Cardiac muscle cell (in vitro differentiated cells and primary cell): ENCODE results near the gene USP28. TPM values are rescaled to one million over a fixed set of nuclear protein-coding genes. Genes with fewer than 3 reads are reported as not detected.
"Not testable (repeated sequence)": the region's sequence is repeated elsewhere in the genome, so short reads cannot be mapped to it uniquely, and the experiment has no call there.

Source experiments
- DNase-seq, 2 donors: peaks; one replicate each; pipeline versions ENCODE4 v3.0.0 to v3.0.0-alpha.2; 2010 to 2017; ENCODE audit warnings: low read depth in 1 of 2, low spot score in 1 of 2
- H3K27ac ChIP-seq: fragments of 200-600 bp; sonication (generic); 2 replicates; pipeline ENCODE4 v1.5.1; 2016
- H3K27me3 ChIP-seq: fragments of 200-600 bp; sonication (generic); 2 replicates; pipeline ENCODE4 v1.6.0; 2016; ENCODE audit warnings: control low read depth
- H3K36me3 ChIP-seq: fragments of 200-600 bp; sonication (generic); 2 replicates; pipeline ENCODE4 v1.5.1; 2016; ENCODE audit warnings: control low read depth
- H3K4me1 ChIP-seq: fragments of 200-600 bp; sonication (generic); 2 replicates; pipeline ENCODE4 v1.8.1; 2017; ENCODE audit warnings: low read depth, mild to moderate bottlenecking, mixed run types
- H3K4me3 ChIP-seq: fragments of 200-600 bp; sonication (generic); 2 replicates; pipeline ENCODE4 v1.5.1; 2016; ENCODE audit warnings: mild to moderate bottlenecking
- H3K9me3 ChIP-seq: fragments of 200-600 bp; sonication (generic); 2 replicates; pipeline ENCODE4 v1.5.1; 2017; ENCODE audit warnings: low read depth, mild to moderate bottlenecking, control low read depth
- CTCF ChIP-seq: IDR thresholded peaks from 2 replicates; pipeline ENCODE4 v1.5.1; 2012; ENCODE audit warnings: low read depth, mild to moderate bottlenecking, low read length
- polyA plus RNA-seq: library from polyadenylated mRNA; unstranded; fragments of >200 nt; fragmentation: Nextera tagmentation; extraction: Ambion mirVana; gene quantifications from 2 replicates; pipeline ENCODE4 v1.2.1, GENCODE V29; 2016
- total RNA-seq: library from RNA; depleted of rRNA; stranded (reverse); fragments of >200 nt; gene quantifications from 2 replicates; pipeline ENCODE4 v1.2.3, GENCODE V29; 2016

USP28 gene
- total and polyA plus RNA-seq, 2 experiments from 2014 or later = 99.2 to 148 TPM

- no peak for TF ChIP-seq CTCF
- H3K27ac ChIP-seq = peak overlapping the region; percentile 74
- H3K36me3 ChIP-seq = peaks cover 5% of the 10 kb centered on the region
- H3K27me3 ChIP-seq = peaks cover 11% of the 10 kb centered on the region
- peaks cover 4% of the 10 kb centered on the region for H3K4me1 ChIP-seq
- H3K4me3 ChIP-seq = peak overlapping the region; percentile 93
- DNase-seq = peak; percentile 19 to 41
- H3K9me3 ChIP-seq = no peaks in the 10 kb centered on the region
These were observed 102.3 kb downstream of the USP28 start for GRCh38 chr11:113773092-113773415.

- Histone ChIP-seq H3K27me3 (peaks cover 11% of the 10 kb centered on the region), H3K4me1 (no peaks in the 10 kb centered on the region), H3K36me3 (peaks cover 5% of the 10 kb centered on the region), H3K4me3 (no peak overlapping the region), H3K9me3 (no peaks in the 10 kb centered on the region), H3K27ac (no peak overlapping the region)
- DNase-seq = no peak
- TF ChIP-seq CTCF = no peak
These were observed 103.4 kb downstream of the USP28 start for GRCh38 chr11:113771964-113772363.

- Histone ChIP-seq H3K36me3 (peaks cover 19% of the 10 kb centered on the region), H3K27ac (no peak overlapping the region), H3K9me3 (no peaks in the 10 kb centered on the region), H3K27me3 (no peaks in the 10 kb centered on the region), H3K4me3 (no peak overlapping the region), H3K4me1 (no peaks in the 10 kb centered on the region)
- no peak for TF ChIP-seq CTCF
- DNase-seq = no peak
These were observed 110.7 kb downstream of the USP28 start for GRCh38 chr11:113764527-113765219.

GRCh38 chr11:113763040-113763439, 112.3 kb downstream of the USP28 start:
- H3K9me3 ChIP-seq, H3K27me3 ChIP-seq, H3K4me1 ChIP-seq, H3K4me3 ChIP-seq, DNase-seq, H3K27ac ChIP-seq: not testable (repeated sequence)
- peaks cover 26% of the 10 kb centered on the region for H3K36me3 ChIP-seq

GRCh38 chr11:113760241-113760640, 115.1 kb downstream of the USP28 start:
- TF ChIP-seq CTCF = no peak

GRCh38 chr11:113752932-113753331, 122.4 kb downstream of the USP28 start:
- H3K9me3 ChIP-seq = no peaks in the 10 kb centered on the region
- H3K27me3 ChIP-seq = no peaks in the 10 kb centered on the region
- no peak overlapping the region for H3K4me3 ChIP-seq
- DNase-seq = no peak
- H3K36me3 ChIP-seq = peaks cover 41% of the 10 kb centered on the region
- no peaks in the 10 kb centered on the region for H3K4me1 ChIP-seq
- no peak overlapping the region for H3K27ac ChIP-seq
- TF ChIP-seq CTCF = no peak

More at GRCh38 chr11:113760241-113760640, 115.1 kb downstream of the USP28 start:
- Histone ChIP-seq H3K4me3 (no peak overlapping the region), H3K27ac (no peak overlapping the region), H3K36me3 (peaks cover 42% of the 10 kb centered on the region), H3K27me3 (no peaks in the 10 kb centered on the region), H3K9me3 (no peaks in the 10 kb centered on the region), H3K4me1 (no peaks in the 10 kb centered on the region)
- no peak for DNase-seq

Other genes with a start within 250 kb of the USP28 start
- 0.21 and 0.74 TPM in 2 replicates for gene TMPRSS5, start 169.3 kb downstream of the USP28 start, total RNA-seq
- gene TMPRSS5, start 169.3 kb downstream of the USP28 start, polyA plus RNA-seq = 0.96 TPM in 1 of 2 replicates, not detected in the other
- 9.3 and 10.2 TPM in 2 replicates for gene ZW10, start 101.9 kb downstream of the USP28 start, total RNA-seq
- gene ZW10, start 101.9 kb downstream of the USP28 start, polyA plus RNA-seq = 13.4 and 14.7 TPM in 2 replicates
- not detected in 2 replicates for gene CLDN25, start 95.8 kb downstream of the USP28 start, total RNA-seq
- not detected in 2 replicates for gene CLDN25, start 95.8 kb downstream of the USP28 start, polyA plus RNA-seq
- not detected in 2 replicates for gene HTR3B, start 29.2 kb upstream of the USP28 start, total RNA-seq
- not detected in 2 replicates for gene HTR3B, start 29.2 kb upstream of the USP28 start, polyA plus RNA-seq
- 0.24 TPM in 1 of 2 replicates, not detected in the other for gene HTR3A, start 99.5 kb upstream of the USP28 start, total RNA-seq
- not detected in 2 replicates for gene HTR3A, start 99.5 kb upstream of the USP28 start, polyA plus RNA-seq
- gene ZBTB16, start 184.1 kb upstream of the USP28 start, total RNA-seq = 8.5 and 10.5 TPM in 2 replicates
- gene ZBTB16, start 184.1 kb upstream of the USP28 start, polyA plus RNA-seq = 8.7 and 11.0 TPM in 2 replicates